Gastroesophageal sphincter (tissue), 3 donors: ENCODE data around the gene GABRR2.

ENCODE experiments used
- CTCF ChIP-seq, 4 experiments: fragments of 200-600 bp in 2 of 4; fragments of 450-650 bp in 2 of 4; sonication (generic) in 1 of 4; IDR thresholded peaks; one replicate each; pipeline ENCODE4 v1.5.1; 2017 to 2019; ENCODE audit warnings: antibody characterized with exemption in 4 of 4, mild to moderate bottlenecking in 2 of 4, moderate library complexity in 2 of 4
- EP300 ChIP-seq: sonication (generic); formaldehyde crosslinking; IDR thresholded peaks from one replicate; pipeline ENCODE4 v1.6.1; 2017; ENCODE audit warnings: antibody characterized with exemption, mild to moderate bottlenecking
- POLR2A ChIP-seq, 2 donors: fragments of 450-650 bp; IDR thresholded peaks; one replicate each; pipeline ENCODE4 v1.6.1; 2017; ENCODE audit warnings: antibody characterized with exemption in 2 of 2, mild to moderate bottlenecking in 2 of 2, moderate library complexity in 1 of 2
- POLR2AphosphoS5 ChIP-seq: sonication (generic); formaldehyde crosslinking; IDR thresholded peaks from one replicate; pipeline ENCODE4 v1.6.1; 2017; ENCODE audit warnings: antibody characterized with exemption

GRCh38 chr6:89347825-89348224, 32.7 kb upstream of the GABRR2 start:
- TF ChIP-seq CTCF (IDR thresholded peaks at IDR 0.05) (no peak), POLR2AphosphoS5 (no peak), EP300 (no peak), POLR2A (IDR thresholded peaks at IDR 0.05) (no peak)
